Endodermal cell (in vitro differentiated cells): ENCODE results near the gene ASCC3. TPM values are rescaled to one million over a fixed set of nuclear protein-coding genes. Genes with fewer than 3 reads are reported as not detected.

Source experiments
- DNase-seq: peaks from one replicate; pipeline ENCODE4 v3.0.0-alpha.2; 2017
- H3K27ac ChIP-seq: 2 replicates; pipeline ENCODE4 v1.5.1; 2013; ENCODE audit warnings: mild to moderate bottlenecking, low read depth, low read length, moderate library complexity
- H3K27me3 ChIP-seq: 2 replicates; pipeline ENCODE4 v1.6.1; 2013; ENCODE audit warnings: mild to moderate bottlenecking, low read length, moderate library complexity; ENCODE audit not compliant: insufficient read depth, control insufficient read depth, poor library complexity, severe bottlenecking
- H3K36me3 ChIP-seq: 2 replicates; pipeline ENCODE4 v1.7.0; 2013; ENCODE audit warnings: mild to moderate bottlenecking, low read length, moderate library complexity; ENCODE audit not compliant: control insufficient read depth, insufficient read depth
- H3K4me1 ChIP-seq: one replicate; pipeline ENCODE4 v1.7.0; 2013; ENCODE audit warnings: low read length; ENCODE audit not compliant: control insufficient read depth, insufficient read depth
- H3K4me3 ChIP-seq: 2 replicates; pipeline ENCODE4 v1.5.1; 2013; ENCODE audit warnings: mild to moderate bottlenecking, low read length, moderate library complexity
- H3K9ac ChIP-seq: 2 replicates; pipeline ENCODE4 v1.6.1; 2013; ENCODE audit warnings: mild to moderate bottlenecking, low read length, moderate library complexity; ENCODE audit not compliant: poor library complexity, severe bottlenecking; ENCODE audit errors: extremely low read depth
- H3K9me3 ChIP-seq: 2 replicates; pipeline ENCODE4 v1.6.1; 2013; ENCODE audit warnings: mild to moderate bottlenecking, low read length, moderate library complexity; ENCODE audit not compliant: control insufficient read depth
- H3K27ac Mint-ChIP-seq: 2 replicates; pipeline ENCODE4 v1.8.0; 2020; ENCODE audit warnings: mixed read lengths
- H3K27me3 Mint-ChIP-seq: 2 replicates; pipeline ENCODE4 v1.8.0; 2021; ENCODE audit warnings: mild to moderate bottlenecking, mixed read lengths; ENCODE audit not compliant: insufficient read depth
- H3K36me3 Mint-ChIP-seq: 2 replicates; pipeline ENCODE4 v1.8.0; 2020; ENCODE audit warnings: low read depth, mixed read lengths
- H3K4me1 Mint-ChIP-seq: 2 replicates; pipeline ENCODE4 v1.8.0; 2020; ENCODE audit warnings: mixed read lengths
- H3K4me3 Mint-ChIP-seq: 2 replicates; pipeline ENCODE4 v1.8.0; 2020; ENCODE audit warnings: mild to moderate bottlenecking, moderate library complexity, mixed read lengths
- H3K9me3 Mint-ChIP-seq: 2 replicates; pipeline ENCODE4 v1.8.0; 2020; ENCODE audit warnings: mild to moderate bottlenecking, mixed read lengths
- WGBS, 2 experiments: methylation state at CpG; one replicate each; pipeline versions ENCODE4 v1.1.5 to v1.1.7; 2013; ENCODE audit warnings: missing lambda C conversion rate in 2 of 2, mixed read lengths in 1 of 2; ENCODE audit not compliant: insufficient coverage in 1 of 2, insufficient read length in 1 of 2; 5-methylcytosine and 5-hydroxymethylcytosine counted together
- total RNA-seq, 2 donors: library from RNA; stranded (reverse); fragmentation: NEBNext Ultra II Directional in 1 of 2; extraction: Animal tissue kit (Norgen Biotek cat#: 25700) in 1 of 2; gene quantifications; 2 replicates in 1 of 2; 3 replicates in 1 of 2; pipeline ENCODE4 v1.2.1, GENCODE V29; 2021
- TF ChIP-seq, protein P1 (sequence below): fragments of 200-600 bp; sonication (generic); conservative IDR thresholded peaks from 2 replicates; pipeline ENCODE4 v1.5.0; 2021; ENCODE audit warnings: antibody characterized with exemption, mild to moderate bottlenecking

Gene ASCC3
- total RNA-seq, 2 donors from 2014 or later, result 40.0 to 41.1 TPM

DNA sequence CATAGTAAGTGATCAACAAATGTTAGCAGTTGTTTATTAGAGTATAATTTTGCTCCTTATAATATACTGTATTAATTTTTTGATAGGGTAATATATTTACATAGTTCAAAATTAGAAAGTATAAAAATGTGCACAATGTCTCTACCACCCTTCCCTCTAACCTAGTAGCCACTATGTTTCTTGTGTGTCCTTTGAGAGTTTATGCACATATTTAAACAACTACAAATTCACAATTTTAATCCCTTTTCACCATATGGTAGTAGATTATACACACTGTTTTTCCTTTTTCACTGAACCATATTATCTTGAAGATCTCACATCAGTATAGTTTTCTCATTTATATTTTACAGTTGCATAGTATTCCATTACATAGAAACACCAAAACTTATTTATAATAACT is 194.9 kb downstream of the ASCC3 start:
- Histone ChIP-seq H3K4me3 (no peak overlapping the region), H3K27me3 (no peaks in the 10 kb centered on the region), H3K9me3 (no peaks in the 10 kb centered on the region), H3K36me3 (peaks cover 5% of the 10 kb centered on the region), H3K9ac (no peak overlapping the region), H3K27ac (no peak overlapping the region), H3K4me1 (no peaks in the 10 kb centered on the region)
- Mint-ChIP-seq H3K9me3 (no peaks in the 10 kb centered on the region), H3K4me1 (no peaks in the 10 kb centered on the region), H3K27ac (no peak overlapping the region), H3K4me3 (no peak overlapping the region), H3K27me3 (no peaks in the 10 kb centered on the region), H3K36me3 (peaks cover 4% of the 10 kb centered on the region)
- DNase-seq, result no peak
- TF ChIP-seq, protein P1, sequence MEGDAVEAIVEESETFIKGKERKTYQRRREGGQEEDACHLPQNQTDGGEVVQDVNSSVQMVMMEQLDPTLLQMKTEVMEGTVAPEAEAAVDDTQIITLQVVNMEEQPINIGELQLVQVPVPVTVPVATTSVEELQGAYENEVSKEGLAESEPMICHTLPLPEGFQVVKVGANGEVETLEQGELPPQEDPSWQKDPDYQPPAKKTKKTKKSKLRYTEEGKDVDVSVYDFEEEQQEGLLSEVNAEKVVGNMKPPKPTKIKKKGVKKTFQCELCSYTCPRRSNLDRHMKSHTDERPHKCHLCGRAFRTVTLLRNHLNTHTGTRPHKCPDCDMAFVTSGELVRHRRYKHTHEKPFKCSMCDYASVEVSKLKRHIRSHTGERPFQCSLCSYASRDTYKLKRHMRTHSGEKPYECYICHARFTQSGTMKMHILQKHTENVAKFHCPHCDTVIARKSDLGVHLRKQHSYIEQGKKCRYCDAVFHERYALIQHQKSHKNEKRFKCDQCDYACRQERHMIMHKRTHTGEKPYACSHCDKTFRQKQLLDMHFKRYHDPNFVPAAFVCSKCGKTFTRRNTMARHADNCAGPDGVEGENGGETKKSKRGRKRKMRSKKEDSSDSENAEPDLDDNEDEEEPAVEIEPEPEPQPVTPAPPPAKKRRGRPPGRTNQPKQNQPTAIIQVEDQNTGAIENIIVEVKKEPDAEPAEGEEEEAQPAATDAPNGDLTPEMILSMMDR, result no peak

DNA sequence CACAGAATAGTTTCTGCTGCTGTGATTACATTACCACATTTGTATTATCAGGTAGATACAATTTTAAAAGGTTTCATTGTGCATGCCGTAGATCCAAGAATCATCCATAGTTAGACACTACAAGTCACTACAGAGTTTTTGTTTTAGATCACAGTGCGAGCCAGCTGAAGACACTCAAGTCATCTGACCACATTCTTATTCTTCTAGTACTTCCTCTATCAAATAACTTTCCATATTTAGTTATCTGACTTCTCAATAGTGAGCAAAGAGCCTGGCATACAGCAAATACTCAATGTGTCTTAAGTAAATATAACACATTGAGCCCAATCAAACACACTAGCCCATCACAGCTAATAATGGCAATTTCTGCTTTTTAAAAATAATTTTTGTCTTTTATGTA is 195.4 kb downstream of the ASCC3 start:
- Histone ChIP-seq H3K9me3 (no peaks in the 10 kb centered on the region), H3K27ac (no peak overlapping the region), H3K27me3 (no peaks in the 10 kb centered on the region), H3K9ac (no peak overlapping the region), H3K4me3 (no peak overlapping the region), H3K36me3 (peaks cover 5% of the 10 kb centered on the region), H3K4me1 (no peaks in the 10 kb centered on the region)
- no peak overlapping the region for H3K27ac Mint-ChIP-seq
- 90 to 95% methylated on average over 2 of the region's 2 CpGs for WGBS, 2 experiments
- H3K27me3 Mint-ChIP-seq, result no peaks in the 10 kb centered on the region
- no peaks in the 10 kb centered on the region for H3K9me3 Mint-ChIP-seq
- H3K4me1 Mint-ChIP-seq, result no peaks in the 10 kb centered on the region
- H3K36me3 Mint-ChIP-seq, result peaks cover 4% of the 10 kb centered on the region
- H3K4me3 Mint-ChIP-seq, result no peak overlapping the region
- TF ChIP-seq, protein P1, result no peak
- DNase-seq, result no peak

DNA sequence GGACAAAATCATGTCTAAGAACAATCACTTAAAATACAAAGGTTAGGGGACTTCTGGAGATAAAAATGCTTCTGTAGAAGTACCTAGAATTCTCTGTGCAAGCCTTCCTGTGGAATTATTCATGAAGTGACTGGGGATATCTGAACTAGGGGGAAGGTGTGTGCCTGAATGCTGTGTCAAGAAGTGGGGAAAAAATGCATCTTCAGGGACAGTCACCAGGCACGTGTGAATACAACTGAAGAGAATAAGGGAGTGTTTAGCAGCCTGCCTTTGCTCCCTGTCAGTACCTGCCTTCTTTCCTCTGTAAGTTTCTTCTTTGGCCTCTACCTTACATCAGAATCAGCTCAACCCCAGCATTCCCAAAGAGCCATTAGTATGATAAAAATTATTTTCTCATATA is 201.0 kb downstream of the ASCC3 start:
- H3K9me3 ChIP-seq, result no peaks in the 10 kb centered on the region
- DNase-seq, result no peak
- no peaks in the 10 kb centered on the region for H3K36me3 Mint-ChIP-seq
- no peak overlapping the region for H3K4me3 Mint-ChIP-seq
- peak overlapping the region; percentile 48 for H3K27ac Mint-ChIP-seq
- no peak overlapping the region for H3K4me3 ChIP-seq
- no peaks in the 10 kb centered on the region for H3K4me1 Mint-ChIP-seq
- TF ChIP-seq, protein P1, result no peak
- no peaks in the 10 kb centered on the region for H3K9me3 Mint-ChIP-seq
- WGBS, 2 experiments, result 43 to 60% methylated on average over 1 of the region's 1 CpG
- H3K27me3 ChIP-seq, result no peaks in the 10 kb centered on the region
- H3K36me3 ChIP-seq, result no peaks in the 10 kb centered on the region
- no peaks in the 10 kb centered on the region for H3K27me3 Mint-ChIP-seq
- no peaks in the 10 kb centered on the region for H3K4me1 ChIP-seq
- no peak overlapping the region for H3K27ac ChIP-seq
- H3K9ac ChIP-seq, result no peak overlapping the region
